ENCODE results near the gene CIDEB. TPM values are rescaled to one million over a fixed set of nuclear protein-coding genes. Genes with fewer than 3 reads are reported as not detected.

Gene CIDEB
- total RNA-seq, 1 donor from 2014 or later = 18.8 TPM

GRCh38 chr14:24325963-24326362 lies 18.2 kb upstream of the CIDEB start:
- no peak overlapping the region for H3K27ac ChIP-seq
- no peaks in the 10 kb centered on the region for H3K9me3 ChIP-seq
- no peaks in the 10 kb centered on the region for H3K36me3 ChIP-seq
- intact Hi-C loops (cut with DNase I) = no loop called here
- DNase-seq = peak; percentile 35
- no peaks in the 10 kb centered on the region for H3K27me3 ChIP-seq
- H3K4me1 ChIP-seq = peaks cover 27% of the 10 kb centered on the region
- TF ChIP-seq, protein P1, sequence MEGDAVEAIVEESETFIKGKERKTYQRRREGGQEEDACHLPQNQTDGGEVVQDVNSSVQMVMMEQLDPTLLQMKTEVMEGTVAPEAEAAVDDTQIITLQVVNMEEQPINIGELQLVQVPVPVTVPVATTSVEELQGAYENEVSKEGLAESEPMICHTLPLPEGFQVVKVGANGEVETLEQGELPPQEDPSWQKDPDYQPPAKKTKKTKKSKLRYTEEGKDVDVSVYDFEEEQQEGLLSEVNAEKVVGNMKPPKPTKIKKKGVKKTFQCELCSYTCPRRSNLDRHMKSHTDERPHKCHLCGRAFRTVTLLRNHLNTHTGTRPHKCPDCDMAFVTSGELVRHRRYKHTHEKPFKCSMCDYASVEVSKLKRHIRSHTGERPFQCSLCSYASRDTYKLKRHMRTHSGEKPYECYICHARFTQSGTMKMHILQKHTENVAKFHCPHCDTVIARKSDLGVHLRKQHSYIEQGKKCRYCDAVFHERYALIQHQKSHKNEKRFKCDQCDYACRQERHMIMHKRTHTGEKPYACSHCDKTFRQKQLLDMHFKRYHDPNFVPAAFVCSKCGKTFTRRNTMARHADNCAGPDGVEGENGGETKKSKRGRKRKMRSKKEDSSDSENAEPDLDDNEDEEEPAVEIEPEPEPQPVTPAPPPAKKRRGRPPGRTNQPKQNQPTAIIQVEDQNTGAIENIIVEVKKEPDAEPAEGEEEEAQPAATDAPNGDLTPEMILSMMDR (IDR thresholded peaks at IDR 0.05) = no peak
- ATAC-seq = no peak
- no peak overlapping the region for H3K4me3 ChIP-seq

DNA sequence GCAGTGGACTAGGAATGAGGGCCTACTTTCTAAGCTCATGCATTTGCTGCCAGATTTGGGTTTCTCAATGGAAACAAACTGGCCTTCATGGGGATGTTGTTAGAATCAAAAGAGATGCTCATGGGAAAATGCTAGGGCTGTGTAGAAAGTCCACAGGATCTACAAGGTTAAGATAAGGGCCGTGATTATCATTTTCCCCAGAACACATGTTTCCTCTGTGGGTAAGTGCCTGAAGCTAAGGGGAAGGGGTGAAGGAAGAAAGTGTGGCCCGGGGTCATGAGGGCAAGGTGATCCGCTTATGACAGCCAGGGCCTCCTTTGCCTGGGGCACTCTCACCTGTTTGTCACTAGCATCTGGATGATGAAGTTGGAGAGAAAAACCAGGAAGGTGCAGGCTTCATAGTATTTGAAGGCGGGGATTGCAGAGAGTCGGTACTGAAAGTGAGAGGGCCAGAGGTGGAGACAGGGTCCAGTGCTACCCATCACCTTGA lies 17.3 kb upstream of the CIDEB start:
- ATAC-seq (no peak), DNase-seq (peak; percentile 23)
- H3K4me3 ChIP-seq = no peak overlapping the region
- no peaks in the 10 kb centered on the region for H3K27me3 ChIP-seq
- intact Hi-C loops (cut with DNase I) = no loop called here
- H3K36me3 ChIP-seq = no peaks in the 10 kb centered on the region
- no peak overlapping the region for H3K27ac ChIP-seq
- peaks cover 22% of the 10 kb centered on the region for H3K4me1 ChIP-seq
- no peaks in the 10 kb centered on the region for H3K9me3 ChIP-seq
- TF ChIP-seq, protein P1 (IDR thresholded peaks at IDR 0.05) = no peak

DNA sequence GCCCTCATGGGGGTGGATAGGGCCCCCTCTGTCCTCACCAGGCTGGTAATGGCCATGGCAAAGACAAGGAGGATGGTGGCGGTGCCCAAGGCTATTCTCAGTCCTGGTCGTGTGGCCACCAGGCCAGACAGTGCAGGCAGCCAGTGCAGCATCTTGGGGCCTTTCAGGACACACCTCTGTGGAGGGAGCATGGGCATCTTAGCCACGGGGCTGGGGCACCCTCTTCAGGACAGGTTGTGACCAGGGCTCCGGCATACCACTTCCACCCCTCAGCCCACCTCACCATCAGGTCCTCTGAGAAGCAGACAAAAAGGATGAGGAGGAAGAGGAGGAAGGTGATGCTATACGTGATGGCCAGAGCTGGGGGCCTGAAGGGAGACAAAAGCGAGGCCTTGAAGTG lies 16.2 kb upstream of the CIDEB start:
- H3K9me3 ChIP-seq = no peaks in the 10 kb centered on the region
- no peak overlapping the region for H3K4me3 ChIP-seq
- ATAC-seq = no peak
- no peak overlapping the region for H3K27ac ChIP-seq
- TF ChIP-seq, protein P1 (IDR thresholded peaks at IDR 0.05) = no peak
- intact Hi-C loops (cut with DNase I) = no loop called here
- no peaks in the 10 kb centered on the region for H3K36me3 ChIP-seq
- peaks cover 14% of the 10 kb centered on the region for H3K4me1 ChIP-seq
- peaks cover 3% of the 10 kb centered on the region for H3K27me3 ChIP-seq
- peak; percentile 51 for DNase-seq

GRCh38 chr14:24323341-24323740 lies 15.6 kb upstream of the CIDEB start:
- Histone ChIP-seq H3K27me3 (peaks cover 10% of the 10 kb centered on the region), H3K4me3 (no peak overlapping the region), H3K36me3 (no peaks in the 10 kb centered on the region), H3K4me1 (peaks cover 9% of the 10 kb centered on the region), H3K27ac (no peak overlapping the region), H3K9me3 (no peaks in the 10 kb centered on the region)
- ATAC-seq (no peak), DNase-seq (no peak)
- intact Hi-C loops (cut with DNase I) = no loop called here
- TF ChIP-seq, protein P1 (IDR thresholded peaks at IDR 0.05) = no peak

- Histone ChIP-seq H3K36me3 (no peaks in the 10 kb centered on the region), H3K4me3 (no peak overlapping the region), H3K9me3 (no peaks in the 10 kb centered on the region), H3K27me3 (peaks cover 14% of the 10 kb centered on the region), H3K27ac (no peak overlapping the region), H3K4me1 (peaks cover 8% of the 10 kb centered on the region)
- DNase-seq (no peak), ATAC-seq (no peak)
- intact Hi-C loops (cut with DNase I) = no loop called here
- TF ChIP-seq, protein P1 (IDR thresholded peaks at IDR 0.05) = no peak
Measured at GRCh38 chr14:24322672-24323071, 14.9 kb upstream of the CIDEB start.
